Panc1 (cell line): ENCODE results near the gene RMP24.

Source experiments
- POLR2AphosphoS5 ChIP-seq: IDR thresholded peaks from 2 replicates; pipeline ENCODE4 v1.6.1; 2012; ENCODE audit warnings: mild to moderate bottlenecking, low read depth, low read length, moderate library complexity
- SIN3A ChIP-seq: IDR thresholded peaks from 2 replicates; pipeline ENCODE4 v1.6.1; 2012; ENCODE audit warnings: low read depth, mild to moderate bottlenecking, low read length, moderate library complexity, borderline replicate concordance; ENCODE audit not compliant: insufficient read depth

DNA sequence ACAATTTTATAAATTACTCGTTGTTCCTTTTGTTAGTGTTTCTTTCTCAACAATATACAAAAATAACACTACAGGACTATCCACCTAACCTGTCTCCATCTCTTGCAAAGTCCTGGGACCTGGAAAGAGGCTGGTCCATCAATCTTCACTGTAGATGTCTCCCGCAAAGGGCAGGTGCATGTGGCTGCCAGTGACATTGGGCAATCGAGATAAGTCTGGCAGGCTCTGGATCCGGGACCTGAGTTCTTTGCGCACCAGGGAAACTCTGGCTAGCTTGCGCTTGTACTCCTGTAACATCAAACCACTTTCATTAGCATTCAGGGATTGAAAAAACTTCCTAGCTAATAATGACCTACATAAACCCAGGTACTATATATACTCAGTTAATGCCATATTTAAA lies 20.5 kb downstream of the RMP24 start:
- TF ChIP-seq SIN3A (no peak), POLR2AphosphoS5 (no peak)
